GM19395 (cell line): ENCODE results near the gene KIF25.

Source experiments
- ATAC-seq: cut with Tn5 transposase; IDR thresholded peaks from one replicate; pipeline ENCODE4 v1.9.1; 2021; ENCODE audit warnings: mild to moderate bottlenecking, moderate library complexity; ENCODE audit not compliant: unreplicated experiment

The KIF25 gene

DNA sequence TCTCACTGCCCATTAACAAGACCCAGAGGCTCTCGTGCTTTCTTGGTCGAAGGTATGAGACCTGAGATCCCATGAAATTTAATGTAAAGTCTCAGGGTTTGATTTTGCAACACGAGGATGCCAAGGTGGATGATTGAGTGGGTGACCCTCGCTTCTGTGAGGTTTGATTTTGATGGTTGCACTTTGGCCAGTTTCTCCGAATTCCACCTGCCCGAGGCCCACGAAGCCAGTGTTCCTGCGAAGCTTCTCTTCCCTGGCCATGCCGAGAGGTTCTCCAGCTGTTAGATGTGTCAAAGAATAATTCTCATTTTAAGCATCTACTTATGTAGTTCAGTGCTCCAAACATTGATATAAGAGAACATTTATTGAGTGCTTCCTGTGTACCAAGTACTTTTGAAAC lies at the start of gene KIF25:
Gene KIF25 (plus strand): TSS at position 30 of the 400 bp plus-strand sequence. CDS start 31,915 bp downstream, outside the sequence.
- ATAC-seq: no peak

- no peak for ATAC-seq
Measured at GRCh38 chr6:167947716-167948115, 49.8 kb upstream of the KIF25 start.

- ATAC-seq: no peak
Measured at GRCh38 chr6:167948716-167949115, 48.8 kb upstream of the KIF25 start.

GRCh38 chr6:167949121-167949684 lies 48.3 kb upstream of the KIF25 start:
- ATAC-seq: no peak

- no peak for ATAC-seq
Measured at GRCh38 chr6:167951781-167952511, 45.5 kb upstream of the KIF25 start.

- ATAC-seq: no peak
Measured at GRCh38 chr6:167952512-167952859, 45.0 kb upstream of the KIF25 start.

- ATAC-seq: no peak
Measured at GRCh38 chr6:167953551-167953950, 43.9 kb upstream of the KIF25 start.

DNA sequence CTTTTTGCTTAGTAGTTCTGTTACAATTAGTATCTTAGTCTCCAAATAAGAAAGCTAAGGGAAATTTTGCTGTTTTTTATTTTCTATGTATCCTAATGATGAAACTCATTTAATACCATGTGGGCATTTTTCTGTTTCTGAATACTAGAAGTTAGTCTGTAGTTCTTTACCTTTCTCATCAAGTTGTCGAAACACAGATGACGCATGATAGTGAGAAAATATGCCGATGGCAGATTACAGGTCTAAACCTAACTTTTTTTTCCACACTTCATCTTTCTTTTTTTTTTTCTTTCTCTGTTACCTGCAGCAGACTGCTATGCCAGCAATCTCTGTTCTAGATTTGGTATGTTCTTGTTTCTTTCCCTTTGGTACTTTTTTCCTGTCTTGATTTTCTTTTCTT lies 43.3 kb upstream of the KIF25 start:
- no peak for ATAC-seq

DNA sequence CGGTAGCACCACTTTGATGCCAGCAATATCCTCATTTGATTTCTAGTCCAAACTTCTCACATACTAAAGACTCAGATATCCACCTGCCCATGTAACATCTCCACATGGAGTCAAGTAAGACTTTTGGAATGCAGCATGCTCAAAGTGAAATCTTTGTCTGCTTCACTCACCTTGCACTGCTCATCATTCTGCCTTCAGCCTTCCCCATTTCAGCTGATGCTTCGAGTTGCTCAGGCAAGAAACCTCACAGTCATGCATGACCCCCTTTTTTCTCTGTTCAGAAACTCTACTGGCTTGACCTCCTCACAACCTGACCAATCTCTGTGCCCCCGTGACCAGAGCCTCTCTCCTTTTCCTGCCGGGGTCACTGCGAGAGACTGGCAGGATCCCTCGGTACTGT lies 41.0 kb upstream of the KIF25 start:
- no peak for ATAC-seq

GRCh38 chr6:167956983-167957492 lies 40.4 kb upstream of the KIF25 start:
- ATAC-seq: no peak

DNA sequence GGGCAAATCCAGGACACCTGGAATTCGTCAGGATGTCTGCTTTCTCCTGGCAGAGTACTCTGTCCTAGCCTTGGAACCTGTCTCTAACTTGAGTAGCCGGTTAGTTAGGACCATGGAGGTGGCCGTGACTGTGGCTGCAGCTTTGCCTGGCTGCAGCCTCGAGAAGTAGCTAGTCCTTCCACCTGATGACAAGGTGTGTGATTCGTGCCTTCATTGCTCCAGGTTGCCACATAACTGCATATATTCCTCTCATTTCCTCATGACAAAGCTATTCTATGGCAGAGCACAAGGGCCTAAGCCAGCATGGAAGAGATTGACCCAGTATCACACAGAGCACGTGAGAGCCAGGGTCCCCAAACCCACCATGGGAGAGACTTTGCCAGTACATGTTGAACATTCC lies 39.8 kb upstream of the KIF25 start:
- ATAC-seq: no peak

DNA sequence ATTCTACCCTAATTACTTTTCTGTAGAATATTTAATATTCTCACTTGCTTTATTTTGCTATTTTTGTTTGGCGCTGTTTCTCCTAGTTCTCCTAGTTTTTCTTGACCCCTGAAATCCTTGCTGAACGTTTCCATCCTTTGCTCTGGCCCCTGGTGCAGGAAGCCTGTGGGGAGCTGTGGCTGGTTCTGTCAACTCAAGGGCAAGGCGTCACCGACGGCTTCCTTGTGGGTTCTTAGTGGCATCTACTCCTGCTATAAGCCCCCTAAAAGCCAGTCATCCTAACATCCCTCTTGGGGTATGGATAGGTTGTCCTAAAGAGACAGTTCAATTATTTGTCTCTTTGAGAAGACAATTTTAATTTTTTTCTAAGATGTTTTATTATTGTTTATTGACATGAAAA lies 36.9 kb upstream of the KIF25 start:
- no peak for ATAC-seq

- ATAC-seq: no peak
Measured at GRCh38 chr6:167962711-167963110, 34.8 kb upstream of the KIF25 start.

DNA sequence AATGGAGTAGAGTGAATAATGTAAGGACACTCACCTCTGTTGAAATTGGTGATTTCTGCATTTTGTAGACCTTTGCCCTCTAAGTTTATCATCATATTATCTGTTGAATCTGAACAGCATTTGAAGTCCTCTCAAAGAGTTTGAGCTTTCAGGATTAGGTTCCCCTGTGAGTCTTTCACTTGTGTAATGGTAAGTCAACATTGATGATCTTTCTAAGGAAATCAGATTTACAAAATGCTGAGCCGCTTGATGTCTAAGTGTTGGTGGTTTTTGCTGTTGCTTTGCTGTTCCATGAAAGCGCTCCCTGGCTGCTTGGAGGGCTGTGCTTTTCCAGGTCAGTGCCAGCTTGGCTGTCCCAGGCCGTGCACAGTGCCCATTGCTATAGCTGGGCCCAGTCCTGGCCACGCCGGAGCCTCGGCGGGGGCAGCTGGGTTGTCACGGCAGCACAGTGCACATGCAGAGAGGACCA lies 33.8 kb upstream of the KIF25 start:
- no peak for ATAC-seq

DNA sequence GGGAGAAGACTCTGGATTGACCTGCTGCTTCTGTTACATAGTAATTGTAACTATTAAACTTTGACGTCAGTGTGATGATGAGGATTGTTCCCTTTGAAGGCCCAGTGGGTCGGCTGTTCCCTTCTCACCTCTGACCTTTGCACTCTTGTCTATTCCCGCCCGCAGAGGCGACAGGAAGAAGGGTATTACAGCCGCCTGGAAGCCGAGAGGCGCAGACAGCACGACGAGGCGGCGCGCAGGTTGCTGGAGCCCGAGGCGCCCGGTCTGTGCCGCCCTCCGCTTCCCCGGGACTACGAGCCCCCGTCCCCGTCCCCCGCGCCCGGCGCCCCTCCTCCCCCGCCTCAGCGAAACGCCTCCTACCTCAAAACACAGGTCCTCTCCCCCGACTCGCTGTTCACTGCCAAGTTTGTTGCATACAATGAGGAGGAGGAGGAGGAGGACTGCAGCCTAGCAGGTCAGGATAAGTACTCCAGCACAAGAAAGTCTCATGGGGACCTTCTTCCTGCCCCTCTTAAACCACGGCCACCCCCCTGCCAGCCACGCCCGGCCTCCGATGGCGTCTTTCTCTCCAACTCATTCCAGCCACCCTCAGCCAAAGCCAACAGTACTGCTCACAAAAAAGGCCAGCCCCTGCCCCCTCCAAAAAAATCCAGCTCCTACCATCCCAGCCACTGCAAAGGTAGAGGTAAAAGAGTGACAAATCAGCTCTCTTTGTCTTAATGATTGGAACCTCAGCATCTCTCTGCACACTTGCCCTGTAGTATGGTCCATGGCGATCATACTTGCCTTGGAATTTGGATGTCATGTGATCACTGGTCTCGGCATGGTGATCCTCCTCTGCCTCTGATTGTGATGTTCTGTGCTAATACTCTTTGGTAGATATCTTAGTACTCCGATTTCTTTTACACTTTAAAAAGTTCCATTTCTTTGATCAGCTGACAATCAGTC lies 31.6 kb upstream of the KIF25 start:
- no peak for ATAC-seq

DNA sequence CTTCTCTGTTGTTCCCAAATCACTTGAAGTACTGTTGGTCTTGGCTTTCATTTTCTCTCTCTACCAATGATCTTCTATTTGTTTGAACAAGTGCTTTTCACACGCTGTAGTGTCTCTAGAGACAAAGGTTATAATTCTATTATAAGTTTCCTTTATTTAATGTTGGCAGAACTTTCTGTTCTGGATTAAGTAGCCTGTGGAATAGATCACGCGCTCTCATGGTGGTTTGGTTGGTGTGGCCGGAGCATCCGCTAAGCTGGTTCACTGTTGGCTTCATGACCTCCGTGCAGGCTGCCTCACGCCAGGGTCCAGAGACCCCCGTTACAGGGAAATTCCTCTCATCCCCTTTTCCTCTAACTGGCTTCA lies 30.9 kb upstream of the KIF25 start:
- ATAC-seq: no peak

GRCh38 chr6:167968091-167968490 lies 29.4 kb upstream of the KIF25 start:
- no peak for ATAC-seq

DNA sequence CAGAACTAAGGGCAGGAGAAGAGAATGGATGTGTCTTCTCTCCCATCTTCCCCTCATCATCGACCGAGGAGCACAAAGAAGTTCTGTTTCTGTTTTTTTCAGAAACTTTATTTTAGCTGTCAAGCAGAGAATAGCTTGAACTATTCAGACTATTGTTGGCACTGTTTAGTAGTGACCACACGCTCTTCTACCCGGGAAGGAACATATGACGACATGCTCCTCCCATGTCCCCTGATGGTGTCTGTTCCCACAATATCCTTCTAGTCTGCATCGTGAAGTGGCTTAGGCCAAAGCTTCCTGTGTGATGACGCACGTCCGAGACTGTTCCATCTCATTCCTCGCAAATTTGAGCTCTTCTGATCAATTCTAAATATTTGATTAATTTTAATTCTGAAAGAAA lies 27.2 kb upstream of the KIF25 start:
- ATAC-seq: no peak

- ATAC-seq: no peak
Measured at GRCh38 chr6:167972193-167972592, 25.3 kb upstream of the KIF25 start.

GRCh38 chr6:167973148-167973885 lies 24.2 kb upstream of the KIF25 start:
- no peak for ATAC-seq
